GM19438 (cell line): ENCODE data around the gene SLF1.

Experiments used
- ATAC-seq: cut with Tn5 transposase; IDR thresholded peaks from one replicate; pipeline ENCODE4 v1.9.1; 2021; ENCODE audit warnings: low read depth; ENCODE audit not compliant: unreplicated experiment

Gene SLF1

DNA sequence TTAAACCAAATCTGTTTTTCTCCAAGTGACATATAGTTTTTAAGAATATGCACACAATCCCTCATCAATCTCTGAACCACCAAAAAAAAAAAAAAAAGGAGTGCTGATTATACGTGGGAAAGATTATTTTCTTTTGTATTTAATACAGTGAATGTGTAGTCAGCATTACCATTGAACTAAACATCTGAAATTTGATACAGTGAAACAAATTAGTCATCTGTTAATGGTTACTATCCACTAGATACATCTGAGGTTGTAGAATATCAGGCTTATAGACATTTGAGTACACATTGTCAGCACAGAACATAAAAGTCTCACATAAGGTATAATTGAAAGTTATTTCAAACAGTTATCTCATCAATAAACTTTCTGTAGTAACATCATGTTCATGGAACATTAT is 87.0 kb downstream of the SLF1 start:
- ATAC-seq: no peak

DNA sequence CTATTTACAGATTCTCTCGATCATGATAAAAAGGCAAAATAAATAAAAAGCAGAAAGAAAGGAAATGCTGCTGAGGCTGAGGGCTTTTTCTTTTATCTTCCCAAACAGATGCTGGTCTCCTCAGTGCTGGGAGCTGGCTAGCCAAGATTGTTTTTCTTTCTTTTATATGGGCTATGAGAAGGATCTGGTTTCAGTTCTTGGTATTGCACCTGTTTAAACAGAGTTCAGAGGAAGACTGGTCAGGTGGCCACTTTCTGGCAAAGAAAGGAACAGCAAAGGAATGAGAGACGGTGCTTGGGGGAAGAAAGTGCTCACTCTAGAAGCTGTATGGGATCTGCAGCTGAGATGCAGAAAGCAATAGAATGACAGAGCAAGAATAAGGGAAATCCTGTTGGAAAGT is 88.9 kb downstream of the SLF1 start:
- ATAC-seq: peak; percentile 54

DNA sequence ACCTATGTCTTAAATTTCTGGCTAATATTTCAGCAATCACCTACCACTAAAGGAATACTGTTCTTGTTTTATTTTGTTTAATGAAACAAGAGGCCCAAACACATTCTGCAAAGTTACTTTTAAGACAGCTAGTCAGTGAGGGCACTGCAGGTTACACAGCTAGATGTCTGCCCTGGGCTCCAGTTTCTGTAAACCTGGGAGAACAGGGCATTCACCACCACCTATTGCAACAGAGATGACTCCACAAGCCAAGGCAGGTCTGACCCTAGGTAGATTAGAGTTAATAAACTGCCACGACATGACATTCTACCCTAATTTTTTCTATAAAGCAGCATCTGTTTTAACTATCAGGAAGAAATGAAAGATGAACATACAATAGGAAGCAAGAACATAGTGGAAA is 90.8 kb downstream of the SLF1 start:
- ATAC-seq: no peak

DNA sequence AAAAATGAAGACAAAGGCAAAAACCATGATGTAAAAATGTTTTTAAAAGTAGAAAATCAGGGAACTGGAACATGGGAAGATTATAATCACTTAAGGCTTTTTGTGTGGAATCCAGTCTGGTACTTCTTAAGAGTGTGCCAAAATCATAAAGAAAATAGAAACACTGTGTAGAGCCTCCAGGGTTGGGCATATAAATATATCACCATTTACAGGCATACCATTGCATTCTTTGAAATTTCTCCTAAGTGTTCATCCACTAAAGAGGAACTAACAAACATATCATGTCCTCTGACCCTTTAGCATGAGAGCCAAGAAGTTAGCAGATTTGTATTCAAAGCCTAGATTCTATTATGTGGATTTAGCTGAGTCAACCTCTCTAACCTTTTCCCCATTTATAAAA is 93.3 kb downstream of the SLF1 start:
- ATAC-seq: no peak

DNA sequence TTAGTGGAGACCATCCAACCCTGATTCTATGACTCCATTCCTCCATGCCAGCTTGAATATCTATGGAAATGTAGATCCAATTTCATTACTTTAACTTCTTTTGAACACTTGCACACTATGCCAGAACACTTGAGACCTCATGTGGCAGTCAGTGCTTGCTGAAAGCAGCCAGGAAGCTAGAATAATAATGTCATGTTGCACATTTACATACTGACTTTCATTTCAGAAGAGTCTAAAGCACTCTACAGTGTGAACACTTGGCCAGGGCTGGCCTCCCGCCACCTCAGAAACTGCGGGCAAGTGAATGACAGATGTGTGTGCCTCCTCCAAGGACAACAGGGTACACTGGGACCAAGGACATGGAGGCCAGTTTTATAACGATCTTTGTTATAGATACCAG is 97.3 kb downstream of the SLF1 start:
- ATAC-seq: no peak

DNA sequence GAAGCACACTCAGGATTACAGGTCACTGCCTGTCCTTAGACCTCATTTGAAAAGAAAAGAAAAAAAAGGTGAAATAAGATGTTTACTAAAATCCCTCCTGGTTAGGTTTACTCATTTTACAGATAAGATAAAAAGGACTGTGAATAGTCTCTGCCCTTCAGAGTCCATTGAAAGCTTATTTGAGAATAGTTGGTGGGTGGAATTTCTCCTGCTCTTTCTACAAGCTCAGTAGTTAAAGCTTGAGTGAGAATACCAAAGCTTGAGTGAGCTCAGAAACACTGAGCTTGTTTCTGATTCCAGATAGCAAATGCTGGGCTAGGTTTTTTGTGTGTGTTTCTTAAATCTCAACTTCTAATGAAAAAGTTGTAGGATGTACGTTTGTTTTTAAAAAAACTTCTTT is 106.7 kb downstream of the SLF1 start:
- no peak for ATAC-seq

DNA sequence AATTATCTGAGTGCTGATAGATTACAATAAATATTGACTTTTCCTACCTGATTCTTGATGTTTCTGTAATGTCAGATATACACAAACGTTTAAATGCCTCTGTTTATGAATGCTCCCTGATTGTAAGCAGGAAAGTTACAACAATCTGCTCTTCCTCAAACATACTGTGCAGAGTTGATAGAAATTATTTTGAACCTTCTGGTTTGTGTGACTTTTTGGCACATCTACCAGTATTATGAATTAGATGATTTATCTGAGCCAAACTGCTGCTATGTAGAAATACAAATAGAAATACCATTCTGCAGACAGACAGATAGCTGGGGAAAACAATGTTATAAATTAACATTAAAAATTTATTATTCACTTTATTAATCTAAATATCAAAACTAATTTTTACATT is 113.0 kb downstream of the SLF1 start:
- no peak for ATAC-seq

DNA sequence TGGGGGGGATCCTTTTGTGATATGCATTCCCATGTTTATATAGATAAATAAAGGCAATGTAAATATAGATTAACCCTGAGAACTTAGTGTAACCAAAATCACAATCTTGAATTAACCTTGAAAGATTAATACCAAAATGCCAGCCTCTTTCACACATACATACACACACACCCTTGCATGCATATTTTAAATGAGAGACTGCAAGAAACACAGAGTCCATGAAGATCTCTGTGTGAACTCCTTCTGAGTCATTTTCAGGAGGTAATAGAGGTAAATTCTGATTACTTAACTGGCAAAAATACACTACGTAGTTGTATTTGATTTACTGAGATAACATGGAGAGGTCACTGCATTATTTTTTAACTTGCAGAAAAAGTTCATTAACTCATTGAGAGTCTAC is 118.0 kb downstream of the SLF1 start:
- ATAC-seq: no peak

DNA sequence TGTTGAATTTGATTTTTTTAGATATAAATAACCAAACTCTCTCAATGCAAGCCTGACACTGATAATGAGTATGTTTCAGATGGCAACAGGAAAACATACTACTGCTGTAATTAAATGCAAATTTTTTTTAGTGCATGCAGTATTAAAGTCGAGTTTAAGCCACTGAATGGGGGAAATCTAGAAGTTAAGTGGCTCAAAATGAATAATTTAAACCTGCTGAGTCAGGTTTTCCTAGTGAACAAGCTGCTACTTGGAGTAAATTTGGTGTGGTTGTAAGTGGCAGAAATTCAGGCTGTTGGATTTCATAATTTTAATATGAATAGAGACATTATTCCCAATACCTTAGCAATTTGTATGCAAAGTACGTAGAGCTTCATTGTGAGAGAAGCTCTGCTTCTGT is 121.8 kb downstream of the SLF1 start:
- no peak for ATAC-seq

DNA sequence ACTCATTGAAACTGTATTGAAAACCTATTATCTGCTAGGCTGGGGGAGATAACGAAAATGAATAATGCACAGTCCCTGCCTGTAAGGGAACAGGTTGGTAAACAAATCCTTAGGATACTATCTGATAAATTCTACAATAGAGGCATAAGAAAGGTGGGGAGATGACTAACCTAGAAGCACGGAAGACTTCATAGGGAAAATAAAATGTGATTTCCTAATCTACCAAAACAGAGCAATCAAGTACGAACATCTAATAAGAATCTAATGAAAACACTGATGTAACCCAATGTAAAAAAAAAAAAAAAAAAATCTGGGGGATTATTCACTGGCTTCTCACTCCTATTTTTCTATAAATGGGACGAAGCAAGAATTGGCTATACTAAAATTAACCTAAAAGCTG is 124.4 kb downstream of the SLF1 start:
- no peak for ATAC-seq

DNA sequence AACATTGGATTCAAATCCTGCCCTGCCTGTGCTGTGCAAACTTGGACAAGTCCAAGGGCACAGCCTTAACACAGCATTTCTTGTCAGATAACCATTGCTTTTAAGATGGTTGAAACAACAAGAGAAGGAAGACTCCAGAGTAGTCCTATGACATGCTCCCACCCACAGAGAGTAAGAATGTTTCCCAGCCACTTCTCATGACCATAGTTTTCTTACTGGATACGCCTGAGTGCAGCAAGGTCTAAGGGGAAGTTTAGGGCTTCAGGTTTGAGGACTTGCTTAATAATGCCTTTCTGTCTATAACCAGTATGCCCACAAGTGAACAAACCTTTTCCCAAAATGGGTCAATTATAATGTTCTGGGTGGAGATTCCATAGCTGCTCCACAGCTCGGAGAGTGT is 126.4 kb downstream of the SLF1 start:
- ATAC-seq: no peak

DNA sequence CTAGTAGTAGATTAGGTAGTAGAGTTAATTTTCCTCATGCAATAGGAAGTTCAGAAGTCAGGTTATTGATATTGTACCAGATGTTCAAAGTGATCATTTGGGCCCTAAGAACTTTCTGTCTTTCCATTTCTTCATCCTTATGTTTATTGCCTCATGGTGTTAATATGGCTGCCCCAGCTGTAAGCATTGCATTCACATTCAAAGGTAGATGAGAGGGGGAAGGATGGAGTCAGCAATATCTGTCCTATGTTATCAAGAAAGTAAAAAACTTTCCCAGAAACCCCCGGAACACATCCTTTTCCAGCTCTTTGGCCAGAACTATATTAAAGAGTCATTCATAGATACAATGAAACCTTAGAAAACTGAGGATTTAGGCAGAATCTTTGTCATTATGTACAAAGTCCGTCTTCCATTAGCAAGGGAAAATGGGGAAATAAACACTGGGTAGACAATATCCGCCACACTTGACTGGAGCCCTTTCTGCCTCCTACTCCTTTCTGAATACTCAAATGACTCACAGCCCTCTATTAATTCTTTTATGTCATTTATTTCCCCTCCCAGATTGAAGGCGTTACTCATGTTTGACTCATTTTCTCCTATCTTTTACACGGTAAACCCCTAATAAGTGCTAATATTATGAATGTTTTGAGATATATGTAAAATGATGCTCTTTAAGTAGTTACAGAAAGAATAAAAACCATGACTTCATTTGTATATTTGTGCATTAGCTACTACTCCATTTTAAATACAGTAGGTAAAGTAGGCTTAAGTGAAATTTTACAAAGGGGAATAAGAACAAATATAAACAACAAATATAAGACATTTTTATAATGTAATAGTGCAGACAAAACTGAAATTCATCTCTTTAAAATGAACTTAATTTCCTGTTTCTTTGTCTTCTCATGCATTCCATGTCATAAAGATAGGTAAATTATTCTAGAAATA is 127.6 kb downstream of the SLF1 start:
- no peak for ATAC-seq

DNA sequence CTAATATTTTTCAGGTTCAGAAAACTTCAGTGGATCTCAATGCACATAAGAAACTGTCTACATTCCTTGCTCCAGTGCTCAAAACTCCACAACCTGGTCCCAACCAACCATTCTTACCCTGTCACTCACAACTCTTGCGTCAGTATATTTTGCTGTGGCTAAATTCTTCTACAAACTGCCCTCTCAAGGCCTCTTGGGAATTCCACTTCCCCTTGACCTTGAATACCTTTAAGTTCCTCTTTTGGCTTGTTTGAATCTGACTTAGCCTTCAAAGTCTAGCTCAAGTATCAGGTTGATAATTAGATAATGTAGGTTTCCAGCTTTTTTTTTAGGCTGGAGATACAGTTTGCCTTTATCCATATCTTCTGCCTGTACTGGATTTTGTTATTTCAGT is 128.3 kb downstream of the SLF1 start:
- ATAC-seq: peak; percentile 67
